Measurements from ENCODE around the gene U2AF2.

GRCh38 chr19:55673465-55673864 is 18.6 kb downstream of the U2AF2 start:
- TF ChIP-seq CTCF (conservative IDR thresholded peaks at IDR 0.05; ENCODE audit: low read length) (no peak), EZH2phosphoT487 (IDR thresholded peaks at IDR 0.05; ENCODE audit: borderline replicate concordance, low read depth, low read length) (no peak)

All from OCI-LY7 (cell line).